ENCODE results near the gene FEZ2.

DNA sequence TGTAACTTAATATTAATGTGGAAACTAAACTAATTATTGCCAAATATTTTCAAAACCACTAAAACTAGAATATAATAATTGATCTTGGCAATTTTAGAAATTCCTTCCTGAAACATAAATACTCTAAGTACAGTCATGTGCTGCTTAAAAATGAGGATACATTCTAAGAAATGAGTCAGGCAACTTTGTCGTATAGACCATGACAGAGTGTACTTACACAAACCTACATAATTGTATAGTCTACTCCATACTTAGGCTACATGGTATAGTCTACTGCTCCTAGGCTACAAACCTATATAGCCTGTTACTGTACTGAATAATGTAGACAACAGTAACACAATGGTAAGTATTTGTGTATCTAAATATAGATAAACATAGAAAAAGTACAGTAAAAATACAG lies 27.6 kb downstream of the FEZ2 start:
- TF ChIP-seq CTCF (IDR thresholded peaks at IDR 0.05) (no peak), POLR2A (IDR thresholded peaks at IDR 0.05) (no peak)
